GM18858 (cell line): ENCODE data around the gene LRRN1.
"Not testable (repeated sequence)": the region's sequence is repeated elsewhere in the genome, so short reads cannot be mapped to it uniquely, and the experiment has no call there.

Experiments
- ATAC-seq: cut with Tn5 transposase; IDR thresholded peaks from one replicate; pipeline ENCODE4 v1.9.1; 2021; ENCODE audit not compliant: unreplicated experiment

Gene LRRN1

GRCh38 chr3:3806856-3807255 is 7.6 kb downstream of the LRRN1 start:
- no peak for ATAC-seq

- ATAC-seq = no peak
Observed at GRCh38 chr3:3813013-3813412, 13.8 kb downstream of the LRRN1 start.

- ATAC-seq = no peak
Observed at GRCh38 chr3:3815206-3815605, 16.0 kb downstream of the LRRN1 start.

GRCh38 chr3:3816034-3816433 is 16.8 kb downstream of the LRRN1 start:
- ATAC-seq = no peak

GRCh38 chr3:3817865-3818264 is 18.6 kb downstream of the LRRN1 start:
- no peak for ATAC-seq

- no peak for ATAC-seq
Observed at GRCh38 chr3:3821777-3822176, 22.5 kb downstream of the LRRN1 start.

GRCh38 chr3:3825035-3825434 is 25.8 kb downstream of the LRRN1 start:
- ATAC-seq = no peak

- ATAC-seq = no peak
Observed at GRCh38 chr3:3826521-3826920, 27.3 kb downstream of the LRRN1 start.

GRCh38 chr3:3827111-3827510 is 27.9 kb downstream of the LRRN1 start:
- no peak for ATAC-seq

GRCh38 chr3:3828417-3828816 is 29.2 kb downstream of the LRRN1 start:
- not testable (repeated sequence) for ATAC-seq

GRCh38 chr3:3836845-3837244 is 37.6 kb downstream of the LRRN1 start:
- no peak for ATAC-seq

GRCh38 chr3:3842356-3842755 is 43.1 kb downstream of the LRRN1 start:
- no peak for ATAC-seq

- no peak for ATAC-seq
Observed at GRCh38 chr3:3847994-3848922, 49.0 kb downstream of the LRRN1 start.

- no peak for ATAC-seq
Observed at GRCh38 chr3:3848923-3849275, 49.7 kb downstream of the LRRN1 start.

- ATAC-seq = peak; percentile 98
Observed at GRCh38 chr3:3851621-3852323, 52.5 kb downstream of the LRRN1 start.

- no peak for ATAC-seq
Observed at GRCh38 chr3:3853544-3853943, 54.3 kb downstream of the LRRN1 start.

GRCh38 chr3:3855056-3855455 is 55.8 kb downstream of the LRRN1 start:
- ATAC-seq = no peak

GRCh38 chr3:3860235-3860634 is 61.0 kb downstream of the LRRN1 start:
- ATAC-seq = no peak

GRCh38 chr3:3862534-3862933 is 63.3 kb downstream of the LRRN1 start:
- no peak for ATAC-seq

GRCh38 chr3:3875491-3875890 is 76.3 kb downstream of the LRRN1 start:
- ATAC-seq = no peak

GRCh38 chr3:3881050-3881449 is 81.8 kb downstream of the LRRN1 start:
- no peak for ATAC-seq

GRCh38 chr3:3887311-3887710 is 88.1 kb downstream of the LRRN1 start:
- not testable (repeated sequence) for ATAC-seq
